ENCODE data around the gene TNS1.

TNS1 gene

DNA sequence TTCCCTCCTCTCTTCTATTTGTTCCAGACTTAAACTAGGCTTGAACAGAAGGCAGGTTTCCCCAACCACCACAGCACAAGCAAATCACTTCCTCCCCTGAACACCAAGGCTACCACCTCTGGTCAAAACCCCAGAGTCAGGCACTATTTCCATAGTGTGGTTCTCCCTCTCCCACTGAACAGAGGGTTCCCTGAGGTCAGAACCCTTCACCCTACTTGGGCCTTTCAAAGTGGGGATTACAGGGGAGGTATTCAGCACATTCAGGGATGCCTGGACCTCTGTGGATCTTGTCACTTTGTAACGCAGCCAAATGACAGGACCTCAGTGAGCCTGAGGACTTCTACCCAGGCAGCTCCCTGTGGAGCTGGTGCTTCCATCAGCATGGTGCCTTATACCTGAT lies 88.7 kb downstream of the TNS1 start:
- H3K4me1 ChIP-seq (ENCODE audit: control insufficient read depth in 1 of 2, insufficient read depth in 1 of 2, low read depth in 1 of 2, low read length in 1 of 2) = no peaks in the 10 kb centered on the region
- H3K9me3 ChIP-seq = no peaks in the 10 kb centered on the region
- peaks cover 10% of the 10 kb centered on the region for H3K27me3 ChIP-seq
- no peak overlapping the region for H3K4me3 ChIP-seq (ENCODE audit: low read depth in 1 of 2, low read length in 1 of 2)
- TF ChIP-seq, protein P1, sequence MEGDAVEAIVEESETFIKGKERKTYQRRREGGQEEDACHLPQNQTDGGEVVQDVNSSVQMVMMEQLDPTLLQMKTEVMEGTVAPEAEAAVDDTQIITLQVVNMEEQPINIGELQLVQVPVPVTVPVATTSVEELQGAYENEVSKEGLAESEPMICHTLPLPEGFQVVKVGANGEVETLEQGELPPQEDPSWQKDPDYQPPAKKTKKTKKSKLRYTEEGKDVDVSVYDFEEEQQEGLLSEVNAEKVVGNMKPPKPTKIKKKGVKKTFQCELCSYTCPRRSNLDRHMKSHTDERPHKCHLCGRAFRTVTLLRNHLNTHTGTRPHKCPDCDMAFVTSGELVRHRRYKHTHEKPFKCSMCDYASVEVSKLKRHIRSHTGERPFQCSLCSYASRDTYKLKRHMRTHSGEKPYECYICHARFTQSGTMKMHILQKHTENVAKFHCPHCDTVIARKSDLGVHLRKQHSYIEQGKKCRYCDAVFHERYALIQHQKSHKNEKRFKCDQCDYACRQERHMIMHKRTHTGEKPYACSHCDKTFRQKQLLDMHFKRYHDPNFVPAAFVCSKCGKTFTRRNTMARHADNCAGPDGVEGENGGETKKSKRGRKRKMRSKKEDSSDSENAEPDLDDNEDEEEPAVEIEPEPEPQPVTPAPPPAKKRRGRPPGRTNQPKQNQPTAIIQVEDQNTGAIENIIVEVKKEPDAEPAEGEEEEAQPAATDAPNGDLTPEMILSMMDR (IDR thresholded peaks at IDR 0.05) = no peak
- no peak overlapping the region for H3K27ac ChIP-seq
- no peaks in the 10 kb centered on the region for H3K36me3 ChIP-seq

DNA sequence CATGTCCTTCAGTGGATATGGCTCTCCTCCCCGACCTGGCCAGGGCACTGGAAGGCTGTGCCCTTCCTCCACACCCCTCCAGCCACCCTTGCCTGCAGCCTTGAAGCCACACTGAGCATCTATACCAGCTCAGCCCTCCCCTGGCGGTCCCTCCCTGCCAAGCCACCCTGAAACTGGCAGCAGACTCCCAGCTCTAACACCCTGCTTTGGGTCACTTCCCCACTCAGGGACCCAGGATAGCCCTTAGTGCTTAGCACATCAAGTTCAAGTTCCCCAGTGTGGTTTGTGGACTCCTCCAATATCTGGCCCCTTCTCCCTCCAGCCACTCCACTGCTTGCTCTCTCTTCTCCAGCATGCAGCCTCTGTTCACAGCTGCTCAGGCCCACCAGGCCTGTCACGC lies 89.4 kb downstream of the TNS1 start:
- Histone ChIP-seq H3K36me3 (no peaks in the 10 kb centered on the region), H3K4me3 (ENCODE audit: low read depth in 1 of 2, low read length in 1 of 2) (no peak overlapping the region), H3K9me3 (no peaks in the 10 kb centered on the region), H3K4me1 (ENCODE audit: control insufficient read depth in 1 of 2, insufficient read depth in 1 of 2, low read depth in 1 of 2, low read length in 1 of 2) (no peaks in the 10 kb centered on the region), H3K27me3 (peaks cover 10% of the 10 kb centered on the region), H3K27ac (no peak overlapping the region)
- TF ChIP-seq, protein P1 (IDR thresholded peaks at IDR 0.05) = no peak

DNA sequence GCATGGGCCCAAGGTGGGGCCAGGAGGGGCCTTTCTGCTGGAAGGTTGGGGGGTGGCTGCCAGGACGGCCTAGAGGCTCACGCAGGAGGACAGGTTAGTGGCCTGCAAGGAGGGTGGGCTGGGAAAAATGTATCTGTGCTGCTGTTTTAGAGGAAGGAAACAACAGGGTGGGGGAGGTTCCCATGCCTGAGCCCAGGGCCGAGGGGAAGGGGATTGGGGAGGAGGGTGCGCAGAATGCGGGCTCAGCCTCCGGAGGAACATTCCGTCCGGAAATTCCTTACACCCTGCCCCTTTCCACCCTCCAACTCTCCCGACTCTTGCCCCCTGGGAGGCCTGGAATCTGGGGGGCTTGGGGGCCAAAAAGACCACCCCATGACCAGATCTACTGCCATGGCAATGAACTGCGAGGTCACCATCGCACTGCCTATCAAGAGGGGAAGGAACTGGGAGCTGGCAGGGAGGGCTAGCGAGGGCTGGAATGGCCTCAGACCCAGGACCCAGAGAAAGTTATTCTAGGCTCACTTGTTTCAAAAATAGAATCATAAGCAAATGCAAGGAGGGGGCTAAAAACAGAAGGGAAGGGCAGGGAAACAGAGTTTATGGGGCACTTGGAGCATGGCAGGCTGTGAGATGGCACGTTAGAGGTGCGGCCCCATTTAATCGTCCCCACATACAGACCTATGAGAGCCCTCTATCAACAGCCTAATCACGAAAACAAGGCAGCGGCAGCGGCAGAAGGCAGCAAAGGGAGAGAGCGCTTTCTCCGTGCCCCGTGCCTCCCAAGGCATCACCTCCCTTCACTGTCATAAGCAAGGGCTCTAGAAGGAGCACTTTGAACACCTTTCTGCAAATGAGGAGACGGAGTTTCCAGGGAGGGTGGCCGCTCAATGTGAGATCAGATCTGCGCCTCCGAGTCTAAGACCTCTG lies 90.4 kb downstream of the TNS1 start:
- Histone ChIP-seq H3K27ac (no peak overlapping the region), H3K9me3 (no peaks in the 10 kb centered on the region), H3K27me3 (peaks cover 10% of the 10 kb centered on the region), H3K36me3 (no peaks in the 10 kb centered on the region), H3K4me1 (ENCODE audit: control insufficient read depth in 1 of 2, insufficient read depth in 1 of 2, low read depth in 1 of 2, low read length in 1 of 2) (no peaks in the 10 kb centered on the region), H3K4me3 (ENCODE audit: low read depth in 1 of 2, low read length in 1 of 2) (no peak overlapping the region)
- TF ChIP-seq, protein P1 (IDR thresholded peaks at IDR 0.05) = no peak

DNA sequence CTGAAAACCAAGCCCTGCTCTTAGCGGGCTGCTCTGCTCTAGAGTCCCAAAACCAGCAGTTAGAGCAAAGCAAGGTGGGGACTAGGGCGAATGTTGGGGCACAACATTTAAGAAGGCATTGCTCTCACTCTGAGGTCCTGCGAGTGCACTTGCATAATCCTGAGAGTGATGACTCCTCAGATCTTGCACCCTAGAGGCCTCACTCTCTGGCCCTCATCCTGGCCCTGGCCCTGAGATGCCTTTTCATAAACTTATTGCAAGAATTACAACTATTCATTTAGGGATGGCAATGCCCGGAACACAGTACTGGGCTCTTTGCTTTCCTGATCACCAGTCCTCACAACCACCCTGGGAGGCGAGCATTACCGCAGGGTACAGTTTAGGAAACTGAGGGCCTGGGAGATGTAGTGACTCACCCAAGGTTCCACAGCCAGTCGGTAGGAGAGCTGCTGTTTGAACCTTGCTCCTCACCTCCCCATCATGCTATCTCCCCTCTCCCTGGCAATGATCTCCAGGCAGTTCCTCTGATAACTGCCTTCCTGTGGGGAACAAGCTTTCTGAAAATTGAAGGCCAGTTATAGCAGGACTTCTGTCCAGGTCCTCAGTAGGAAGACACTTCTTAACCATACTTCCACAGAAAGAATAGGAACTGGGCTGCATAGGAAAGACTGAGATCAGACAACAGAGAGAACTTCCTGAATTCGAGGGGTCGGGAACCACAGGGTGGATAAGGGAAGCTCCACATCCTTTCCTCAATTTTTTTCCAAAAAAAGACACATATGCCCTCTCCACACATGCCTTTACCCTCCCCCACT lies 91.3 kb downstream of the TNS1 start:
- Histone ChIP-seq H3K36me3 (no peaks in the 10 kb centered on the region), H3K4me1 (ENCODE audit: control insufficient read depth in 1 of 2, insufficient read depth in 1 of 2, low read depth in 1 of 2, low read length in 1 of 2) (no peaks in the 10 kb centered on the region), H3K4me3 (ENCODE audit: low read depth in 1 of 2, low read length in 1 of 2) (no peak overlapping the region), H3K9me3 (no peaks in the 10 kb centered on the region), H3K27ac (no peak overlapping the region), H3K27me3 (peaks cover 19% of the 10 kb centered on the region)
- TF ChIP-seq, protein P1 (IDR thresholded peaks at IDR 0.05) = no peak

DNA sequence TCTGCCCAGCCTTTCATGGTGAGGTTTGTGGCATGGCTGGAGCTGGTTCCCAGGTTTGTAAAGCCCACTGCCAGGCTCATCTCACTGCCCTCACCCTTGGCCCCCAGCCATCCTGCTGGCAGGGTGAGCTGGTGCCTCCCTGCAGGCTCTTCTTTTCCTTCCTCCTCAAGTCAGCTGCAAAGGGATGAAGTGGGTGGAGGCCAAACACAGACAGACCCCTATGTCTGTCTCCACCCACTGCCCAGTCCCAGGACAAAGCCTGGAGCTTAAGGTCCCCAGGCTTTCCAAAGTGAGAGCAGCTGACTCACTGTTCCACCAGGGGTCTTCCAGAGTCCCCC lies 92.0 kb downstream of the TNS1 start:
- Histone ChIP-seq H3K4me1 (ENCODE audit: control insufficient read depth in 1 of 2, insufficient read depth in 1 of 2, low read depth in 1 of 2, low read length in 1 of 2) (no peaks in the 10 kb centered on the region), H3K36me3 (no peaks in the 10 kb centered on the region), H3K27ac (no peak overlapping the region), H3K27me3 (peaks cover 25% of the 10 kb centered on the region), H3K4me3 (ENCODE audit: low read depth in 1 of 2, low read length in 1 of 2) (no peak overlapping the region), H3K9me3 (no peaks in the 10 kb centered on the region)
- TF ChIP-seq, protein P1 (IDR thresholded peaks at IDR 0.05) = no peak

All from neutrophil (primary cell).